ENCODE results near the gene FGD2. TPM values are rescaled to one million over a fixed set of nuclear protein-coding genes. Genes with fewer than 3 reads are reported as not detected.

Gene FGD2
- total and polyA plus RNA-seq, 9 of the 15 experiments (the other 6 are each of a cell fraction or from before 2014, with no cell fraction given): 0.09 TPM; not detected in 8

DNA sequence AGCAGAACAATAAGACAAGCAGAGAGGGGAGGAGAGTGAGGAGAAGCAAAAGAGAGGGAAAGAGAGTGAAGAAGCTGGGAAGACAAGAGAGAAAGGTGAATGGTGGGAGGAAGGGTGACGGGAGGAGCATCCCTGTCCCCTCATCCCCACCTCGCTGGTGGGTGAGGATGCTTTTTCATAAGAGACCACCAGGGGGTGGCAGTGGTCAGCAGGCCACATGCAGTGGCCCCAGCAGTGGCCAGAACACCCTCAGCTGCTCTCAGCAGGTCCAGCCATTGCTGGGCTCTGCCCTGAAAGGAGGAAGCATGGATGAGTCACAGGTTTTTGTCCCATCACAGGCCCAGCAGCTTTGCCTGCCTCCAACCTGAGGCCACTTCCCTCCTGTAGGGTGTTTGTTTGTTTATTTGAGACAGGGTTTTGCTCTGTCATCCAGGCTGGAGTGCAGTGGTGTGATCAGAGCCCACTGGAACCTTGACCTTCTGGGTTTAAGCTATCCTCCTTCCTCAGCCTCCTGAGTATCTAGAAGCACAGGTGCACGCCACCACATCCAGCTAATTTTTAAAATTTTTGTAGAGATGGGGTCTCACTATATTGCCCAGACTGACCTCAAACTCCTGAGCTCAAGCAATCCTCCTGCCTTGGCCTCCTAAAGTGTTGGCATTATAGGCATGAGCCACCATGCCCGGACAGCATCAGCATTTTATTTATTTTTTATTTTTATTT, 24.0 kb downstream of the FGD2 start (continued):
- TF ChIP-seq, protein P1, sequence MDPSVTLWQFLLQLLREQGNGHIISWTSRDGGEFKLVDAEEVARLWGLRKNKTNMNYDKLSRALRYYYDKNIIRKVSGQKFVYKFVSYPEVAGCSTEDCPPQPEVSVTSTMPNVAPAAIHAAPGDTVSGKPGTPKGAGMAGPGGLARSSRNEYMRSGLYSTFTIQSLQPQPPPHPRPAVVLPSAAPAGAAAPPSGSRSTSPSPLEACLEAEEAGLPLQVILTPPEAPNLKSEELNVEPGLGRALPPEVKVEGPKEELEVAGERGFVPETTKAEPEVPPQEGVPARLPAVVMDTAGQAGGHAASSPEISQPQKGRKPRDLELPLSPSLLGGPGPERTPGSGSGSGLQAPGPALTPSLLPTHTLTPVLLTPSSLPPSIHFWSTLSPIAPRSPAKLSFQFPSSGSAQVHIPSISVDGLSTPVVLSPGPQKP (CRISPR knock-in tag; IDR thresholded peaks at IDR 0.05): no peak
- TF ChIP-seq BRD9 (IDR thresholded peaks at IDR 0.05; ENCODE audit: low read depth, partially characterized antibody): peak; percentile 79
- no peak for TF ChIP-seq E2F3 (CRISPR knock-in tag; IDR thresholded peaks at IDR 0.05)
- TF ChIP-seq ETV5 (CRISPR knock-in tag; IDR thresholded peaks at IDR 0.05; ENCODE audit: low read depth): peak; percentile 93
- TF ChIP-seq, protein P2, sequence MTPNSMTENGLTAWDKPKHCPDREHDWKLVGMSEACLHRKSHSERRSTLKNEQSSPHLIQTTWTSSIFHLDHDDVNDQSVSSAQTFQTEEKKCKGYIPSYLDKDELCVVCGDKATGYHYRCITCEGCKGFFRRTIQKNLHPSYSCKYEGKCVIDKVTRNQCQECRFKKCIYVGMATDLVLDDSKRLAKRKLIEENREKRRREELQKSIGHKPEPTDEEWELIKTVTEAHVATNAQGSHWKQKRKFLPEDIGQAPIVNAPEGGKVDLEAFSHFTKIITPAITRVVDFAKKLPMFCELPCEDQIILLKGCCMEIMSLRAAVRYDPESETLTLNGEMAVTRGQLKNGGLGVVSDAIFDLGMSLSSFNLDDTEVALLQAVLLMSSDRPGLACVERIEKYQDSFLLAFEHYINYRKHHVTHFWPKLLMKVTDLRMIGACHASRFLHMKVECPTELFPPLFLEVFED (CRISPR knock-in tag; conservative IDR thresholded peaks at IDR 0.05): no peak; the same call in 1 of the 2 replicates
- TF ChIP-seq, protein P3, sequence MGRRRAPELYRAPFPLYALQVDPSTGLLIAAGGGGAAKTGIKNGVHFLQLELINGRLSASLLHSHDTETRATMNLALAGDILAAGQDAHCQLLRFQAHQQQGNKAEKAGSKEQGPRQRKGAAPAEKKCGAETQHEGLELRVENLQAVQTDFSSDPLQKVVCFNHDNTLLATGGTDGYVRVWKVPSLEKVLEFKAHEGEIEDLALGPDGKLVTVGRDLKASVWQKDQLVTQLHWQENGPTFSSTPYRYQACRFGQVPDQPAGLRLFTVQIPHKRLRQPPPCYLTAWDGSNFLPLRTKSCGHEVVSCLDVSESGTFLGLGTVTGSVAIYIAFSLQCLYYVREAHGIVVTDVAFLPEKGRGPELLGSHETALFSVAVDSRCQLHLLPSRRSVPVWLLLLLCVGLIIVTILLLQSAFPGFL (CRISPR knock-in tag; IDR thresholded peaks at IDR 0.05): no peak
- no peak for TF ChIP-seq RNF2 (IDR thresholded peaks at IDR 0.05)
- TF ChIP-seq, protein P4, sequence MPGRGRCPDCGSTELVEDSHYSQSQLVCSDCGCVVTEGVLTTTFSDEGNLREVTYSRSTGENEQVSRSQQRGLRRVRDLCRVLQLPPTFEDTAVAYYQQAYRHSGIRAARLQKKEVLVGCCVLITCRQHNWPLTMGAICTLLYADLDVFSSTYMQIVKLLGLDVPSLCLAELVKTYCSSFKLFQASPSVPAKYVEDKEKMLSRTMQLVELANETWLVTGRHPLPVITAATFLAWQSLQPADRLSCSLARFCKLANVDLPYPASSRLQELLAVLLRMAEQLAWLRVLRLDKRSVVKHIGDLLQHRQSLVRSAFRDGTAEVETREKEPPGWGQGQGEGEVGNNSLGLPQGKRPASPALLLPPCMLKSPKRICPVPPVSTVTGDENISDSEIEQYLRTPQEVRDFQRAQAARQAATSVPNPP (IDR thresholded peaks at IDR 0.05; ENCODE audit: borderline replicate concordance, insufficient read depth, insufficient read length): no peak
- TF ChIP-seq ZZZ3 (IDR thresholded peaks at IDR 0.05): no peak
- TF ChIP-seq SRSF3 (IDR thresholded peaks at IDR 0.05; ENCODE audit: insufficient read depth, low read length): no peak
- peak; percentile 94; the same call in 1 of the 2 replicates for TF ChIP-seq NR1H2 (CRISPR knock-in tag; IDR thresholded peaks at IDR 0.05)
